ENCODE results near the gene AKT1.

AKT1 gene

GRCh38 chr14:104798300-104799243 is 3.0 kb upstream of the AKT1 start:
- TF ChIP-seq EZH2phosphoT487 (IDR thresholded peaks at IDR 0.05; ENCODE audit: low read length) (no peak), CTCF (IDR thresholded peaks at IDR 0.05; ENCODE audit: low read length) (no peak), EZH2 (optimal IDR thresholded peaks at IDR 0.05; ENCODE audit: low read depth, low read length) (no peak)
- no peak overlapping the region for H3K4me3 ChIP-seq (ENCODE audit: low read length)
- no peaks in the 10 kb centered on the region for H3K27me3 ChIP-seq (replicated peaks; ENCODE audit: insufficient read depth, low read length)
- H2AFZ ChIP-seq (ENCODE audit: low read length) = no peak overlapping the region
- H3K4me1 ChIP-seq (ENCODE audit: low read length) = peaks cover 12% of the 10 kb centered on the region; the same call in 1 of the 2 replicates
- no peak overlapping the region for H3K27ac ChIP-seq (ENCODE audit: low read length)
- H3F3A ChIP-seq (ENCODE audit: insufficient read depth, low read length) = peaks cover 11% of the 10 kb centered on the region
- no peaks in the 10 kb centered on the region for H4K20me1 ChIP-seq (ENCODE audit: insufficient read depth, low read length)
- peaks cover 13% of the 10 kb centered on the region for H3K79me2 ChIP-seq (ENCODE audit: low read length)
- no peaks in the 10 kb centered on the region for H3K36me3 ChIP-seq (replicated peaks; ENCODE audit: insufficient read depth, low read length)
- H3K9me2 ChIP-seq (replicated peaks; ENCODE audit: insufficient read depth, low read length) = no peaks in the 10 kb centered on the region
- DNase-seq = no peak
- H3K9ac ChIP-seq (ENCODE audit: low read length) = no peak overlapping the region
- no peak overlapping the region for H3K4me2 ChIP-seq (ENCODE audit: low read depth, low read length)
- H3K9me3 ChIP-seq (replicated peaks; ENCODE audit: insufficient read depth, low read length) = no peaks in the 10 kb centered on the region

- Histone ChIP-seq H3K9me3 (replicated peaks; ENCODE audit: insufficient read depth, low read length) (no peaks in the 10 kb centered on the region), H3K4me2 (ENCODE audit: low read depth, low read length) (peak overlapping the region; percentile 39; the same call in 1 of the 2 replicates), H3K9ac (ENCODE audit: low read length) (no peak overlapping the region), H3K4me1 (ENCODE audit: low read length) (peaks cover 12% of the 10 kb centered on the region; the same call in 1 of the 2 replicates), H3K4me3 (ENCODE audit: low read length) (no peak overlapping the region), H3K27ac (ENCODE audit: low read length) (no peak overlapping the region; the same call in 1 of the 2 replicates), H3K9me2 (replicated peaks; ENCODE audit: insufficient read depth, low read length) (no peaks in the 10 kb centered on the region), H4K20me1 (ENCODE audit: insufficient read depth, low read length) (no peaks in the 10 kb centered on the region), H2AFZ (ENCODE audit: low read length) (0 out of 2 replicates have a peak overlapping the region, but pooled peaks have one; percentile 27), H3K36me3 (replicated peaks; ENCODE audit: insufficient read depth, low read length) (no peaks in the 10 kb centered on the region), H3K27me3 (replicated peaks; ENCODE audit: insufficient read depth, low read length) (no peaks in the 10 kb centered on the region), H3K79me2 (ENCODE audit: low read length) (peaks cover 25% of the 10 kb centered on the region), H3F3A (ENCODE audit: insufficient read depth, low read length) (peaks cover 11% of the 10 kb centered on the region)
- TF ChIP-seq EZH2phosphoT487 (IDR thresholded peaks at IDR 0.05; ENCODE audit: low read length) (no peak), CTCF (IDR thresholded peaks at IDR 0.05; ENCODE audit: low read length) (no peak)
- DNase-seq = peak; percentile 49
Observed at GRCh38 chr14:104797115-104798044, 1.8 kb upstream of the AKT1 start.

GRCh38 chr14:104796687-104797081 is 1.1 kb upstream of the AKT1 start:
- peaks cover 29% of the 10 kb centered on the region for H3K79me2 ChIP-seq (ENCODE audit: low read length)
- peaks cover 11% of the 10 kb centered on the region for H3F3A ChIP-seq (ENCODE audit: insufficient read depth, low read length)
- H2AFZ ChIP-seq (ENCODE audit: low read length) = no peak overlapping the region
- peaks cover 12% of the 10 kb centered on the region; the same call in 1 of the 2 replicates for H3K4me1 ChIP-seq (ENCODE audit: low read length)
- DNase-seq = no peak
- TF ChIP-seq EZH2phosphoT487 (IDR thresholded peaks at IDR 0.05; ENCODE audit: low read length) (no peak), EZH2 (optimal IDR thresholded peaks at IDR 0.05; ENCODE audit: low read depth, low read length) (no peak)
- no peaks in the 10 kb centered on the region for H3K36me3 ChIP-seq (replicated peaks; ENCODE audit: insufficient read depth, low read length)
- no peak overlapping the region for H3K27ac ChIP-seq (ENCODE audit: low read length)
- H4K20me1 ChIP-seq (ENCODE audit: insufficient read depth, low read length) = no peaks in the 10 kb centered on the region
- no peak overlapping the region for H3K9ac ChIP-seq (ENCODE audit: low read length)
- H3K4me2 ChIP-seq (ENCODE audit: low read depth, low read length) = no peak overlapping the region
- no peaks in the 10 kb centered on the region for H3K27me3 ChIP-seq (replicated peaks; ENCODE audit: insufficient read depth, low read length)
- H3K4me3 ChIP-seq (ENCODE audit: low read length) = no peak overlapping the region
- H3K9me3 ChIP-seq (replicated peaks; ENCODE audit: insufficient read depth, low read length) = no peaks in the 10 kb centered on the region
- no peaks in the 10 kb centered on the region for H3K9me2 ChIP-seq (replicated peaks; ENCODE audit: insufficient read depth, low read length)
